ENCODE data around the gene MYRF. TPM values are rescaled to one million over a fixed set of nuclear protein-coding genes. Genes with fewer than 3 reads are reported as not detected.

The MYRF gene
- total RNA-seq, 1 experiment from 2014 or later, result 5.1 TPM

DNA sequence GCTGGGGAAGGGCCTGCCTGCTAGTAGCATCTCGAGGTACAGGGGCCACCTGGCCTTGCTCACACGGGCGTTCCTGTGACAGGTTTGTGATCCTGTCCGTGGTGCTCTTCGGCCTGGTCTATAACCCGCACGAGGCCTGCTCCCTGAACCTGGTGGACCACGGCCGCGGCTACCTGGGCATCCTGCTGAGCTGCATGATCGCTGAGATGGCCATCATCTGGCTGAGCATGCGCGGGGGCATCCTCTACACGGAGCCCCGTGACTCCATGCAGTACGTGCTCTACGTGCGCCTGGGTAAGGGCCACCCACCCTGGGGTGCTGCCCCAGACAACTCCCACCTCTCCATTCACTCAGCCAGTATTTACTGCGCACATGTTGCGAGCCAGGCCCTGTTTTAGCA, 31.8 kb upstream of the MYRF start:
- CTCF ChIA-PET, result no interaction called here
- Histone ChIP-seq H3K27me3 (ENCODE audit: low read length) (no peaks in the 10 kb centered on the region), H4K20me1 (ENCODE audit: low read length) (0 out of 2 replicates have a peak, but pooled peaks cover 3% of the 10 kb centered on the region), H3F3A (ENCODE audit: low read length, unreplicated experiment) (no peaks in the 10 kb centered on the region), H3K27ac (ENCODE audit: low read length) (no peak overlapping the region), H3K4me2 (ENCODE audit: low read length) (no peak overlapping the region), H3K9me3 (ENCODE audit: low read length) (no peaks in the 10 kb centered on the region), H3K4me3 (ENCODE audit: low read length) (no peak overlapping the region), H2AFZ (ENCODE audit: low read length) (no peak overlapping the region), H3K4me1 (ENCODE audit: insufficient read depth, low read length) (peaks cover 3% of the 10 kb centered on the region), H3K9ac (ENCODE audit: low read length) (no peak overlapping the region), H3K36me3 (ENCODE audit: low read depth, low read length) (no peaks in the 10 kb centered on the region; the same call in 1 of the 2 replicates), H3K9me2 (replicated peaks; ENCODE audit: low read length) (no peaks in the 10 kb centered on the region), H3K79me2 (ENCODE audit: low read length) (no peaks in the 10 kb centered on the region)
- no peak for ATAC-seq
- intact Hi-C loops (cut with micrococcal nuclease), result no loop called here
- POLR2A ChIA-PET (ENCODE audit: unreplicated experiment), result no interaction called here
- no peak for DNase-seq
- no TSS peak for BruUV-seq (replicated peaks)
- no peak for TF ChIP-seq EZH2 (IDR thresholded peaks at IDR 0.05; ENCODE audit: low read length, unreplicated experiment)
- TF ChIP-seq, protein P1, sequence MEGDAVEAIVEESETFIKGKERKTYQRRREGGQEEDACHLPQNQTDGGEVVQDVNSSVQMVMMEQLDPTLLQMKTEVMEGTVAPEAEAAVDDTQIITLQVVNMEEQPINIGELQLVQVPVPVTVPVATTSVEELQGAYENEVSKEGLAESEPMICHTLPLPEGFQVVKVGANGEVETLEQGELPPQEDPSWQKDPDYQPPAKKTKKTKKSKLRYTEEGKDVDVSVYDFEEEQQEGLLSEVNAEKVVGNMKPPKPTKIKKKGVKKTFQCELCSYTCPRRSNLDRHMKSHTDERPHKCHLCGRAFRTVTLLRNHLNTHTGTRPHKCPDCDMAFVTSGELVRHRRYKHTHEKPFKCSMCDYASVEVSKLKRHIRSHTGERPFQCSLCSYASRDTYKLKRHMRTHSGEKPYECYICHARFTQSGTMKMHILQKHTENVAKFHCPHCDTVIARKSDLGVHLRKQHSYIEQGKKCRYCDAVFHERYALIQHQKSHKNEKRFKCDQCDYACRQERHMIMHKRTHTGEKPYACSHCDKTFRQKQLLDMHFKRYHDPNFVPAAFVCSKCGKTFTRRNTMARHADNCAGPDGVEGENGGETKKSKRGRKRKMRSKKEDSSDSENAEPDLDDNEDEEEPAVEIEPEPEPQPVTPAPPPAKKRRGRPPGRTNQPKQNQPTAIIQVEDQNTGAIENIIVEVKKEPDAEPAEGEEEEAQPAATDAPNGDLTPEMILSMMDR (conservative IDR thresholded peaks at IDR 0.05; ENCODE audit: low read depth, low read length), result no peak
- no peak for TF ChIP-seq EZH2phosphoT487 (IDR thresholded peaks at IDR 0.05; ENCODE audit: borderline replicate concordance, low read length)

DNA sequence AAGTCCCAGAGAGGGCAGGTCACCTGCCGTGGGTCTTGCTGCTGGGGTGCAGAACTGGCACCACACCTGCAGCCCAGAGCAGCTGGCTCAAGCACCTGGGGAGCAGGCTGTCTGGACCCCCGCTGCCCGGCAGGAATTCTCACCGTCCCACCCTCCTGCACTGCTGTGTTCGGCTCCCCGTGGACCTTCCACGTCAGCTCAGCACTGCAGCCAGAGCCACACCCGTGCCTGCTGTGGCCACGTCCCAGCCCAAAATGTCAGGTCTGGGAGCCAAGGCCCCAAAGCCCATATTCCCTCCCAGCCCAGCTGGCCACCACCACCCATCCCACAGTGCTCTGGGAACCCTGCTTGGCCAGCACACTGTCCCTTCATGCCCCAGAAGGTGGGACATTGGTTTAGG, 28.0 kb upstream of the MYRF start:
- Histone ChIP-seq H3K9me2 (replicated peaks; ENCODE audit: low read length) (no peaks in the 10 kb centered on the region), H3F3A (ENCODE audit: low read length, unreplicated experiment) (no peaks in the 10 kb centered on the region), H3K79me2 (ENCODE audit: low read length) (no peaks in the 10 kb centered on the region), H3K9ac (ENCODE audit: low read length) (no peak overlapping the region), H3K27ac (ENCODE audit: low read length) (no peak overlapping the region), H4K20me1 (ENCODE audit: low read length) (no peaks in the 10 kb centered on the region), H3K4me2 (ENCODE audit: low read length) (no peak overlapping the region), H3K27me3 (ENCODE audit: low read length) (no peaks in the 10 kb centered on the region), H3K4me3 (ENCODE audit: low read length) (no peak overlapping the region), H2AFZ (ENCODE audit: low read length) (no peak overlapping the region), H3K36me3 (ENCODE audit: low read depth, low read length) (peaks cover 6% of the 10 kb centered on the region; the same call in 1 of the 2 replicates), H3K4me1 (ENCODE audit: insufficient read depth, low read length) (peaks cover 34% of the 10 kb centered on the region), H3K9me3 (ENCODE audit: low read length) (no peaks in the 10 kb centered on the region)
- ChIA-PET POLR2A (ENCODE audit: unreplicated experiment) (no interaction called here), CTCF (no interaction called here)
- DNase-seq (no peak), ATAC-seq (no peak)
- intact Hi-C loops (cut with micrococcal nuclease), result no loop called here
- TF ChIP-seq, protein P1 (conservative IDR thresholded peaks at IDR 0.05; ENCODE audit: low read depth, low read length), result no peak
- TF ChIP-seq EZH2 (IDR thresholded peaks at IDR 0.05; ENCODE audit: low read length, unreplicated experiment) (no peak), EZH2phosphoT487 (IDR thresholded peaks at IDR 0.05; ENCODE audit: borderline replicate concordance, low read length) (no peak)
- BruUV-seq (replicated peaks), result no TSS peak

DNA sequence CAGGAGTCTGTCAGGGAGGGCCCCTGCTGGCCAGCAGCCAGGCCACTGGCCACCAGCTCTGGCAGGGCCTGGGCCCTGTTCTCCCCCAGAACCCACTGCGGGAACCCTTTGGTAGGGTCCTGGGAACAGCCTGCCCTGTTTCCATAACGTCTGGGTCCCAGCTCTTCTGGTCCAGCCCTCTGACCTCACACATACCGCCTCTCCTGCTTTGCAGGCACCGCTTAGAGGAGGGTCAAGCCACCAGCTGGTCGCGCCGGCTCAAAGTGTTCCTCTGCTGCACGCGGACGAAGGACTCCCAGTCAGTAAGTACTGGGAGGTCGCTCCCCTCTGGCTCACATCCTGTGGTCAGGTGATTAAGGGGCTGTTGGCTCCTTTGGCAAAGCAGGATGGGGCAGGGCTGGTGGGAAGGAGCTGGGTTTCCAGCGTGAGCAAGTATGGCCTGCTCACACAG, 26.6 kb upstream of the MYRF start:
- Histone ChIP-seq H4K20me1 (ENCODE audit: low read length) (no peaks in the 10 kb centered on the region), H3K9me3 (ENCODE audit: low read length) (no peaks in the 10 kb centered on the region), H3K27ac (ENCODE audit: low read length) (0 out of 2 replicates have a peak overlapping the region, but pooled peaks have one; percentile 3), H3K36me3 (ENCODE audit: low read depth, low read length) (peaks cover 6% of the 10 kb centered on the region; the same call in 1 of the 2 replicates), H3K4me3 (ENCODE audit: low read length) (no peak overlapping the region), H2AFZ (ENCODE audit: low read length) (no peak overlapping the region), H3F3A (ENCODE audit: low read length, unreplicated experiment) (no peaks in the 10 kb centered on the region), H3K27me3 (ENCODE audit: low read length) (no peaks in the 10 kb centered on the region), H3K4me2 (ENCODE audit: low read length) (no peak overlapping the region), H3K9me2 (replicated peaks; ENCODE audit: low read length) (no peaks in the 10 kb centered on the region), H3K9ac (ENCODE audit: low read length) (no peak overlapping the region), H3K4me1 (ENCODE audit: insufficient read depth, low read length) (peaks cover 46% of the 10 kb centered on the region), H3K79me2 (ENCODE audit: low read length) (no peaks in the 10 kb centered on the region)
- no TSS peak for BruUV-seq (replicated peaks)
- intact Hi-C loops (cut with micrococcal nuclease), result no loop called here
- ChIA-PET CTCF (no interaction called here), POLR2A (ENCODE audit: unreplicated experiment) (no interaction called here)
- TF ChIP-seq EZH2 (IDR thresholded peaks at IDR 0.05; ENCODE audit: low read length, unreplicated experiment) (no peak), EZH2phosphoT487 (IDR thresholded peaks at IDR 0.05; ENCODE audit: borderline replicate concordance, low read length) (no peak)
- TF ChIP-seq, protein P1 (conservative IDR thresholded peaks at IDR 0.05; ENCODE audit: low read depth, low read length), result no peak
- DNase-seq (peak; percentile 64), ATAC-seq (peak; percentile 4; the same call in 1 of the 2 replicates)

Data from PC-3 (cell line).